GM21367 (cell line): ENCODE data around the gene ZNF710.

Source experiments
- ATAC-seq: cut with Tn5 transposase; IDR thresholded peaks from one replicate; pipeline ENCODE4 v1.9.1; 2021; ENCODE audit not compliant: unreplicated experiment

The ZNF710 gene

GRCh38 chr15:90018216-90018831 is 17.2 kb downstream of the ZNF710 start:
- no peak for ATAC-seq

DNA sequence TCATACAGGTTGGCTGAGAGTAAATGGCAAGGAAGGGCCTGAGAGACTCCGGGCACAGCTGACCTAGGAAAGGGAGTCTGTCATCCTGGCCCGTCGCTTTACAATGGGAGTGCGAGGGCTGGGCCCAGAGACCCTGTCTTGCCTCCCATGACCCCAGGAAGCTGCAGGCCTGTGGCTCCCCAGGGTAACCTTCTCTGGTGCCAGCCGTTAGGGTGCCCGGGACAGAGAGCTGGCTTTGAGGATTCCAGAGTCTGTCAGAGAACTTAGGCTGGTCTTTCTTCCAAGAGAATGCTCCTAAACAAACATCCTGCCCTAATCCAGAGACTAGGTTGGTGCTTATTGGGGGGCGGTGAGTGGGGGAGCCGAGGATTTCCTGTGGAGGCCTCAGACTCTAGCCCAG is 18.5 kb downstream of the ZNF710 start:
- no peak for ATAC-seq

GRCh38 chr15:90020021-90020735 is 19.1 kb downstream of the ZNF710 start:
- ATAC-seq = no peak

GRCh38 chr15:90020936-90021507 is 19.9 kb downstream of the ZNF710 start:
- no peak for ATAC-seq

DNA sequence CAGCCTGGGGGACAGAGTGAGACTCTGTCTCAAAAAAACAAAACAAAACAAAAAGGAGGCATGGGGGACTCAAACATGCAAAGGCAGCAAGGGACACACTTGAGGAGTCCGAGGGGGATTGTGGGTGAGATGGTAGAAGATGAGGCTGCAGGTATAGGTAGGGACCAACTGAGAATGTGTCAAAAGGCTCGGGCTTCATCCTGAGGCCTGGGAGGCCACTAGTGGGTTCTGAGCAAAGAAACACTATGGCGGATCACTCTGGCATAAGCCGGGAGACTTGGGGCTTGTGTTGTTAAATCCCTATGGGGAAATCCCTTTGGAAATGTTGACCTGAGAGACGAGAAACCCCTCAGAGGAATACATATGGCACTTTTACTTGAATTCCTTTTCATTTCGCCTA is 21.2 kb downstream of the ZNF710 start:
- no peak for ATAC-seq

- ATAC-seq = no peak
These were observed 22.0 kb downstream of the ZNF710 start for GRCh38 chr15:90022905-90023700.

- no peak for ATAC-seq
These were observed 23.3 kb downstream of the ZNF710 start for GRCh38 chr15:90024406-90024805.

DNA sequence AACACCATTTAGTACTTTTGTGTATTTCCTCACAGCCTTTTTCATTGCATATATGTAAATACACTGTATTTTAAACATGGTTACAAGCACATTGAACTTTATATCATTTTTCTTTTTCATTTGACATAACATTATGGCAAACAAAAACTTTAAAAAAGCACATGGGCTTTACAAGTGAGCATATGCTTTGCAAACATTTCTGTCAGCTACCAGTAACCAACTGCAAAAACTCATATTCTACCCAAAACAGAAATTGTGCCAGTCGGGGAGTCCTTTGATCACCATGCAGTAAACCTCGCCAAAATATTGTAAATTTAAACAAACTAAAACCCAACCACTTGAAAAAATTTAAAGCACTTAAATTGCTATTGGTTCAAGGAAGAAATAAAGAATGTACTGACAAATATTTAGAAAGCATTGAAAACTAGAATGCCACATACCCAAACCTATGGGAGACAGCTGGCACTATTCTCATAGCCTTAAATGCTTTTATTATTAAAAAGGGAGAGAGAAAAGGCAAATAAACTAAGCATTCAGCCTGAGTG is 24.4 kb downstream of the ZNF710 start:
- no peak for ATAC-seq

DNA sequence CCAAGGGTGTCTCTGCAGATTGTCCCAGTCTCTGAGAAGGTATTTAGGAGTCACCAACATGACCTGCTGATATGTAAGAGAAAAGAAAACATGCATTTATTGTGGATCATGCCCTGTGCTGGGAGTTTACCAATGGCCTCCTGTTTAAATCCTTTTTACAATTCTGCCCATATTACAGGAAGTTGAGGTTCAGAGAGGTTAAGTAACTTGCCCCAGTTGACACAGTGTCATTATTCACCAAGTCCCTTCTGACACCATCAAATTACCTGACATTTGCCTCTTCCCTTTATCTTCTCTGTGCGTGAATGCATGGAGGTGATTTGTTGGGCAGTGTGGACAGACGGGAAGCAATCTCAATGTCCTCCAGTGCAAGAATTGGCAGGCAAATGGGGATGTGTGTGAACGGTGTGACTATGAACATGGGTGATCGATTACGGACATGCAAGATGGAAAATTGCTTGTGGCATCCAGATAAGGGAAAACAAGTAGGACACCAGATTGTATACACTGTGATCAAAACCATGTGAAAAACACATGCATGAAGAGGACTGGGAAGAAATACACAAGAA is 27.3 kb downstream of the ZNF710 start:
- ATAC-seq = no peak

DNA sequence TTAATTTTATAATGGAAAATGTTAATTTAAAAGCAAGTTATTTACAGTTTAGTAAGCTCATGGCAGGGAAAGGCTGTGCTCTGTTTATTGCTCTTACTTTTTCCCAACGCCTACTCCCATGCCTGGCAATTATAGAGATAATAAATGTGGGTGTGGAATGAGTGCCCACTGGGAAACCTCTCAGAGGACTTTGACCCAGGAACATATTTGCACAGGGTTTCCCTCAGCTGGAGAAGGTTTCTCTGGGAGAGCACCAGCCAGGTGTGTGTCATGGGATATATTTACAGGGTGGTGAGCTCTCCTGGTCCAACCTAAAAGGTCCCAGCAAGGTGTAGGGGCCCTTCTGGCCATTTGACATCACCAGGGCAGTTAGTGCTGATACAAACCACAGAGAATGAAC is 27.9 kb downstream of the ZNF710 start:
- ATAC-seq = no peak

- ATAC-seq = no peak
These were observed 29.3 kb downstream of the ZNF710 start for GRCh38 chr15:90030376-90030775.

DNA sequence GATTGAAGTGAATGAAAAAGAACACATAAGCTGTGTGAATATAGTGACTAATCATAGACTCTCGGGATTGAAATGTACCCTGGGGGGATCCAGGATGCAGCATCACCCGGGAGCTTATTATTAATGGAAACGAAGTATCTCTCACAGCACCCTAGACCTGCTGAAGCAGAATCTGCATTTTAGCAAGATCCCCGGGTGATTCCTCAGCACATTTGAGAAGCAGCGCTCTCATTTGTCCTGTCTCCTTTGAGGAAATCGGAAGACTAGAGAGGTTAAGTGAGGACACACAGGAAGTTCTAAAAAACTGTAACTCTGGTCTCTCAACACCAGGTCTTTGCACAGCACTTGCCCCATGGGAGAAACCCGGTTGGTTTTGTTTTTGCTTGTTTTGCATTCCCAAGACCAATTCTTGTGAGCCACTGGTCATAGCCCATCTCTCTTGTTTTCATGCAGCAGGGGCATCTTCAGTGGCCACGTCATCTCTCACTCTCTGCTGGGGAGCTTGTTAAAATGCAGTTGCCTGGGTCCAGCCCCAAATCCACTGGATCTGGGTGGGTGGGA is 30.2 kb downstream of the ZNF710 start:
- ATAC-seq = peak; percentile 82

GRCh38 chr15:90033006-90033405 is 31.9 kb downstream of the ZNF710 start:
- no peak for ATAC-seq

- ATAC-seq = no peak
These were observed 32.3 kb downstream of the ZNF710 start for GRCh38 chr15:90033448-90033847.

- no peak for ATAC-seq
These were observed 34.1 kb downstream of the ZNF710 start for GRCh38 chr15:90035095-90035839.

GRCh38 chr15:90035840-90036230 is 34.7 kb downstream of the ZNF710 start:
- no peak for ATAC-seq

DNA sequence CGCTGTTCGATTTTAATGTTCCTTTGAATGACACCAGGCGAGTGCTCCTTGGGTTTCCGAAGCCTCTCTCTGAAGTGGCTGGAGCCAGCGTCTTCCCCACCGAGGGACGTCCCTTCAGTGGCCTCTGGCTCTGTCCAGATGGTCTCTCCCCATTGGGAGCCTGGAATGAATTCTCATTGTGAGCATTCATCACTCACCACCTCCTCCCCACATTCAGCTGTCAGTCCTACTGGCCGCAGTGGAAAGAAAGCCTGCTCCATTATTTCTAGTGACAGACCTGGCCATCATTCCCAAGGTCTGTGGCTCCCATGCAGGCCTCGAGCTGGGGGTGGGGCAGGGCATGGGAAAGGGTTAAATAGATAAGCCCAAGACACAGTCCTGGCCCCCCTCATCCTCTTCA is 35.2 kb downstream of the ZNF710 start:
- ATAC-seq = no peak

DNA sequence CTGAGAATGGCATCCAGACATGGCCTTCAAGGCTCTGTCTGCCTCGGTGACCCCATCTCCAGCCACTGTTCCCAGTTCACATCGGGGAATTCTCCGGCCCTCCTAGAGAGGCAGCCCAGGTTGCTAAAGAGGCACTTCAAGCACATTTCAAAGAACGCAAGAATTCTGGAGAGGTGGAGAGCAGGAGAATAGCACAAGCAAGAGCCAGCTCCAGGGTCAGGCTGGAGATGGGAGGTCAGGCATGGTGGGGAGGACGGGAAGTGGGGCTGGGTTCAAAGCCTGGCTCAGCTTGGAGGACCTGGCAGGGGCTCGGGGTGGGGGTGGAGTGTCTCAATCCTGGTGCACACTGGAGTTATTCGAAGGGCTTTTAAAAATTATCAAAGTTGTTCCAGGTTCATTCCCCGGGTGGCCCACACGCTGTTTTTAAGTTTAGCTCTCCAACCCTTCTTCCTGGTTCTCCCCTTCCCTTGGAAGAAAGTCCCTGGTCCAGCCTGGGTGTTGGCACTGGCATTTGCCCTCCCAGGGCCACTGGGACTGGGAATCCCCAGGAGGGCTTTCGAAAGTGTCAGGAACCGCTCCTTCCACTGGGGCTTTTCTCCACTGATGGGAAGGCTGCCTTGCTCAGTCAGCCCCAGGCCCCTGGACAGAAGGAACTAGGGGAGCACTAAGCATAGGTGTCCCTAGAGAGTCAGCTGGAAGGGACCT is 35.8 kb downstream of the ZNF710 start:
- ATAC-seq = no peak

GRCh38 chr15:90037511-90037860 is 36.4 kb downstream of the ZNF710 start:
- ATAC-seq = no peak
